HepG2 (cell line): ENCODE results near the gene ANAPC16. TPM values are rescaled to one million over a fixed set of nuclear protein-coding genes. Genes with fewer than 3 reads are reported as not detected.

ENCODE experiments used
- ARNT2 ChIP-seq: sonication (generic); formaldehyde crosslinking; IDR thresholded peaks from 2 replicates; pipeline ENCODE4 v1.8.0; 2022; ENCODE audit warnings: mild to moderate bottlenecking, low read depth, missing genetic modification reagents, moderate library complexity
- ASH2L ChIP-seq: fragments of 300-600, 200-600 bp; sonication (generic); IDR thresholded peaks from 2 replicates; pipeline ENCODE4 v1.7.0; 2017; ENCODE audit warnings: low read depth, mild to moderate bottlenecking, moderate library complexity, mixed read lengths, low read length; ENCODE audit not compliant: insufficient read length
- ATM ChIP-seq: fragments of 450-650 bp; IDR thresholded peaks from 2 replicates; pipeline ENCODE4 v1.7.1; 2017; ENCODE audit warnings: mild to moderate bottlenecking, borderline replicate concordance
- CHCHD3 ChIP-seq: sonication (generic); formaldehyde crosslinking; IDR thresholded peaks from 2 replicates; pipeline ENCODE4 v1.8.0; 2022; ENCODE audit warnings: mild to moderate bottlenecking, missing genetic modification reagents, moderate library complexity
- HDAC2 ChIP-seq: sonication (generic); formaldehyde crosslinking; IDR thresholded peaks from 2 replicates; pipeline ENCODE4 v1.4.0; 2020; ENCODE audit warnings: missing genetic modification reagents
- HNF4G ChIP-seq, 2 experiments: sonication (generic) in 1 of 2; formaldehyde crosslinking in 1 of 2; IDR thresholded peaks; 2 replicates each; pipeline versions ENCODE4 v1.4.0 to v1.6.1; 2011 to 2020; ENCODE audit warnings: borderline replicate concordance in 2 of 2, low read depth in 2 of 2, mild to moderate bottlenecking in 2 of 2, low read length in 1 of 2, missing genetic modification reagents in 1 of 2, moderate library complexity in 1 of 2
- MAFG ChIP-seq: sonication (generic); formaldehyde crosslinking; IDR thresholded peaks from 2 replicates; pipeline ENCODE4 v1.5.1; 2020; ENCODE audit warnings: mild to moderate bottlenecking, missing genetic modification reagents
- NCOR1 ChIP-seq: fragments of 200-600 bp; sonication (generic); IDR thresholded peaks from 2 replicates; pipeline ENCODE4 v1.7.0; 2017; ENCODE audit warnings: antibody characterized with exemption, low read length, borderline replicate concordance
- NFKB2 ChIP-seq: sonication (generic); formaldehyde crosslinking; IDR thresholded peaks from 2 replicates; pipeline ENCODE4 v1.4.0; 2020; ENCODE audit warnings: missing genetic modification reagents, borderline replicate concordance
- RFX5 ChIP-seq: IDR thresholded peaks from 2 replicates; pipeline ENCODE4 v1.6.1; 2011; ENCODE audit warnings: low read depth, low read length, improper control_type of control experiment
- SRY ChIP-seq: sonication (generic); formaldehyde crosslinking; IDR thresholded peaks from 2 replicates; pipeline ENCODE4 v1.8.0; 2022; ENCODE audit warnings: mild to moderate bottlenecking, missing genetic modification reagents
- ZEB1 ChIP-seq: IDR thresholded peaks from 2 replicates; pipeline ENCODE4 v1.6.1; 2012; ENCODE audit warnings: mild to moderate bottlenecking, low read depth, inconsistent platforms; ENCODE audit not compliant: insufficient replicate concordance
- ZFP1 ChIP-seq: IDR thresholded peaks from 2 replicates; pipeline ENCODE4 v1.6.1; 2016
- ZFP82 ChIP-seq: sonication (generic); formaldehyde crosslinking; IDR thresholded peaks from 2 replicates; pipeline ENCODE4 v1.5.1; 2020; ENCODE audit warnings: mild to moderate bottlenecking, missing genetic modification reagents, borderline replicate concordance
- ZNF136 ChIP-seq: sonication (generic); formaldehyde crosslinking; IDR thresholded peaks from 2 replicates; pipeline ENCODE4 v1.8.1; 2022; ENCODE audit warnings: low read depth, mild to moderate bottlenecking, moderate library complexity, missing genetic modification reagents
- ZNF44 ChIP-seq: sonication (generic); formaldehyde crosslinking; IDR thresholded peaks from 2 replicates; pipeline ENCODE4 v1.5.1; 2020; ENCODE audit warnings: mild to moderate bottlenecking, missing genetic modification reagents
- ZNF563 ChIP-seq: sonication (generic); formaldehyde crosslinking; IDR thresholded peaks from 2 replicates; pipeline ENCODE4 v1.8.0; 2022; ENCODE audit warnings: mild to moderate bottlenecking, moderate library complexity, missing genetic modification reagents
- ZNF883 ChIP-seq: sonication (generic); formaldehyde crosslinking; IDR thresholded peaks from 2 replicates; pipeline ENCODE4 v1.5.1; 2020; ENCODE audit warnings: mild to moderate bottlenecking, missing genetic modification reagents; ENCODE audit errors: not compliant biosample characterization
- polyA plus RNA-seq, 8 experiments: library from polyadenylated mRNA; depleted of rRNA in 3 of 8; stranded (reverse) in 7 of 8; unstranded in 1 of 8; fragments of >200 nt; fragmentation: Illumina TruSeq in 4 of 8; extraction: Trizol in 4 of 8; gene quantifications; 2 replicates each; pipeline versions ENCODE4 v1.2.1 to v1.2.3, GENCODE V29; 2011 to 2016; ENCODE audit warnings: low read depth in 4 of 8, missing spikeins in 1 of 8, mixed read lengths in 1 of 8; ENCODE audit not compliant: insufficient read depth in 1 of 8
- total RNA-seq, 5 experiments: library from RNA; depleted of rRNA; stranded (reverse); fragments of >200 nt; fragmentation: Illumina TruSeq; extraction: Trizol; gene quantifications; 2 replicates each; pipeline ENCODE4 v1.2.3, GENCODE V29; 2016; ENCODE audit warnings: low read depth in 1 of 5
- TF ChIP-seq, protein P1 (sequence below): sonication (generic); formaldehyde crosslinking; conservative IDR thresholded peaks from 2 replicates; pipeline ENCODE4 v1.4.0; 2020; ENCODE audit warnings: mild to moderate bottlenecking, missing genetic modification reagents, moderate library complexity
- TF ChIP-seq, protein P2 (sequence below): sonication (generic); formaldehyde crosslinking; IDR thresholded peaks from 2 replicates; pipeline ENCODE4 v1.5.1; 2020; ENCODE audit warnings: missing genetic modification reagents, mild to moderate bottlenecking, borderline replicate concordance
- TF ChIP-seq, protein P3 (sequence below): sonication (generic); formaldehyde crosslinking; IDR thresholded peaks from 2 replicates; pipeline ENCODE4 v1.8.0; 2022; ENCODE audit warnings: mild to moderate bottlenecking, missing genetic modification reagents, borderline replicate concordance

ANAPC16 gene
- total and polyA plus RNA-seq, 2 of the 13 experiments (the other 11 are each of a cell fraction or from before 2014, with no cell fraction given) = 74.8 to 89.4 TPM

DNA sequence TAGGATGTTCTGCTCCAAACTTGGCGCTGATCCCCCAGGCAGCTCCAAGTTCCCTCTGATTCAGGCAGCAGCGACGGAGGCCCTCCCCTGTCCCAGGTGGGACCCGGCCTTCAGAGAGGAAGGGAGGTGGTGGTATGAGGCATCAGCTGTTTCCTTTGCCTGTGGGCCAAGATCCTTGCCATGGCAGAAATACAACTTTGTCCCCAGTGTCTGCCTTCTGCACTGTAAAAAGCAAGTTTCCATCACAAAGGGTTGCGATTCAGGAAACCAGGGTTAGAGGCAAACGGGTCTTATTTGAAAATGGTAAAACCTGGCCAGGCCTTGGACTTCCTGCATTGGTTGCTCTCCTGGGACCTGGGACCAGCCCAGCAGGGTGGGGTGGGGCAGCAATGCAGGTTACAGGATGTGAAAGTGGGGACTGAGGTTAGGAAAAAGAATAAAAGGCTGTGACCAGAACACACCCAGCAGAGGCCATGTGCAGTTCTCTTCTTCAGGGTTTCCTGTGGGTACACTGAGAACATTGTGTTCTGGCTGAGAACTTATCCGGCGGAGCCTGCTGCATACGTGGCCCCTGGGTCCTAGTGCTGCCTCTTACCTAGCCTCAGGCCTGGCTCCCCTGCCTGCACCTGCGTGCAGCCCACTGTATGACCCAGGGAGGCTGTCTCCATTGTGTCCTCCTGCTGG is 32.8 kb downstream of the ANAPC16 start (continued):
- TF ChIP-seq ARNT2 (CRISPR knock-in tag) = no peak
- TF ChIP-seq ZNF563 (CRISPR knock-in tag) = no peak
- no peak for TF ChIP-seq NCOR1
- TF ChIP-seq HDAC2 (CRISPR knock-in tag) = no peak; the same call in 1 of the 2 replicates
- TF ChIP-seq, protein P1, sequence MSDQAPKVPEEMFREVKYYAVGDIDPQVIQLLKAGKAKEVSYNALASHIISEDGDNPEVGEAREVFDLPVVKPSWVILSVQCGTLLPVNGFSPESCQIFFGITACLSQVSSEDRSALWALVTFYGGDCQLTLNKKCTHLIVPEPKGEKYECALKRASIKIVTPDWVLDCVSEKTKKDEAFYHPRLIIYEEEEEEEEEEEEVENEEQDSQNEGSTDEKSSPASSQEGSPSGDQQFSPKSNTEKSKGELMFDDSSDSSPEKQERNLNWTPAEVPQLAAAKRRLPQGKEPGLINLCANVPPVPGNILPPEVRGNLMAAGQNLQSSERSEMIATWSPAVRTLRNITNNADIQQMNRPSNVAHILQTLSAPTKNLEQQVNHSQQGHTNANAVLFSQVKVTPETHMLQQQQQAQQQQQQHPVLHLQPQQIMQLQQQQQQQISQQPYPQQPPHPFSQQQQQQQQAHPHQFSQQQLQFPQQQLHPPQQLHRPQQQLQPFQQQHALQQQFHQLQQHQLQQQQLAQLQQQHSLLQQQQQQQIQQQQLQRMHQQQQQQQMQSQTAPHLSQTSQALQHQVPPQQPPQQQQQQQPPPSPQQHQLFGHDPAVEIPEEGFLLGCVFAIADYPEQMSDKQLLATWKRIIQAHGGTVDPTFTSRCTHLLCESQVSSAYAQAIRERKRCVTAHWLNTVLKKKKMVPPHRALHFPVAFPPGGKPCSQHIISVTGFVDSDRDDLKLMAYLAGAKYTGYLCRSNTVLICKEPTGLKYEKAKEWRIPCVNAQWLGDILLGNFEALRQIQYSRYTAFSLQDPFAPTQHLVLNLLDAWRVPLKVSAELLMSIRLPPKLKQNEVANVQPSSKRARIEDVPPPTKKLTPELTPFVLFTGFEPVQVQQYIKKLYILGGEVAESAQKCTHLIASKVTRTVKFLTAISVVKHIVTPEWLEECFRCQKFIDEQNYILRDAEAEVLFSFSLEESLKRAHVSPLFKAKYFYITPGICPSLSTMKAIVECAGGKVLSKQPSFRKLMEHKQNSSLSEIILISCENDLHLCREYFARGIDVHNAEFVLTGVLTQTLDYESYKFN (CRISPR knock-in tag) = peak; percentile 38; the same call in 1 of the 2 replicates
- TF ChIP-seq, protein P2, sequence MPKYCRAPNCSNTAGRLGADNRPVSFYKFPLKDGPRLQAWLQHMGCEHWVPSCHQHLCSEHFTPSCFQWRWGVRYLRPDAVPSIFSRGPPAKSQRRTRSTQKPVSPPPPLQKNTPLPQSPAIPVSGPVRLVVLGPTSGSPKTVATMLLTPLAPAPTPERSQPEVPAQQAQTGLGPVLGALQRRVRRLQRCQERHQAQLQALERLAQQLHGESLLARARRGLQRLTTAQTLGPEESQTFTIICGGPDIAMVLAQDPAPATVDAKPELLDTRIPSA (CRISPR knock-in tag) = no peak
- no peak for TF ChIP-seq ZNF136 (CRISPR knock-in tag)
- TF ChIP-seq, protein P3, sequence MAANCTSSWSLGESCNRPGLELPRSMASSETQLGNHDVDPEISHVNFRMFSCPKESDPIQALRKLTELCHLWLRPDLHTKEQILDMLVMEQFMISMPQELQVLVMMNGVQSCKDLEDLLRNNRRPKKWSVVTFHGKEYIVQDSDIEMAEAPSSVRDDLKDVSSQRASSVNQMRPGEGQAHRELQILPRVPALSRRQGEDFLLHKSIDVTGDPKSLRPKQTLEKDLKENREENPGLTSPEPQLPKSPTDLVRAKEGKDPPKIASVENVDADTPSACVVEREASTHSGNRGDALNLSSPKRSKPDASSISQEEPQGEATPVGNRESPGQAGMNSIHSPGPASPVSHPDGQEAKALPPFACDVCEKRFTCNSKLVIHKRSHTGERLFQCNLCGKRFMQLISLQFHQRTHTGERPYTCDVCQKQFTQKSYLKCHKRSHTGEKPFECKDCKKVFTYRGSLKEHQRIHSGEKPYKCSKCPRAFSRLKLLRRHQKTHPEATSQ (CRISPR knock-in tag) = no peak
- TF ChIP-seq ASH2L = peak; percentile 46
- TF ChIP-seq ZFP82 = 0 out of 2 replicates have a peak, but pooled peaks have one; percentile 32
- TF ChIP-seq ZFP1 (CRISPR knock-in tag) = 0 out of 2 replicates have a peak, but pooled peaks have one; percentile 53
- no peak for TF ChIP-seq MAFG
- no peak for TF ChIP-seq ZEB1
- no peak for TF ChIP-seq CHCHD3 (CRISPR knock-in tag)
- TF ChIP-seq ATM = no peak
- no peak for TF ChIP-seq NFKB2 (CRISPR knock-in tag)
- TF ChIP-seq SRY (CRISPR knock-in tag) = no peak
- no peak for TF ChIP-seq ZNF44 (CRISPR knock-in tag)
- peak; percentile 48 for TF ChIP-seq ZNF883 (CRISPR knock-in tag)
- no peak for TF ChIP-seq HNF4G (IDR thresholded peaks at IDR 0.05; ENCODE audit: borderline replicate concordance, low read depth, low read length)
- TF ChIP-seq HNF4G (CRISPR knock-in tag; IDR thresholded peaks at IDR 0.05; ENCODE audit: borderline replicate concordance, low read depth) = 0 out of 2 replicates have a peak, but pooled peaks have one; percentile 49
- TF ChIP-seq RFX5 = no peak
